ENCODE data around the gene ADCY2.

- TF ChIP-seq SNAI2 (CRISPR knock-in tag; IDR thresholded peaks at IDR 0.05) (no peak), TCF4 (CRISPR knock-in tag; IDR thresholded peaks at IDR 0.05; ENCODE audit: borderline replicate concordance) (no peak), CREB5 (CRISPR knock-in tag; IDR thresholded peaks at IDR 0.05; ENCODE audit: low read depth) (no peak), TOX (CRISPR knock-in tag; IDR thresholded peaks at IDR 0.05; ENCODE audit: borderline replicate concordance) (no peak), PATZ1 (CRISPR knock-in tag; IDR thresholded peaks at IDR 0.05; ENCODE audit: borderline replicate concordance) (no peak), PPARA (CRISPR knock-in tag; IDR thresholded peaks at IDR 0.05; ENCODE audit: borderline replicate concordance) (no peak), ARNTL (CRISPR knock-in tag; IDR thresholded peaks at IDR 0.05; ENCODE audit: borderline replicate concordance, low read depth) (no peak), ZNF70 (CRISPR knock-in tag; IDR thresholded peaks at IDR 0.05) (no peak), ZFP30 (CRISPR knock-in tag; IDR thresholded peaks at IDR 0.05) (no peak), CSDC2 (CRISPR knock-in tag; IDR thresholded peaks at IDR 0.05) (no peak), BACH2 (CRISPR knock-in tag; IDR thresholded peaks at IDR 0.05; ENCODE audit: borderline replicate concordance) (no peak), POU6F1 (CRISPR knock-in tag; IDR thresholded peaks at IDR 0.05; ENCODE audit: borderline replicate concordance, low read depth) (no peak), TSHZ2 (CRISPR knock-in tag; IDR thresholded peaks at IDR 0.05) (no peak)
Measured at GRCh38 chr5:7500256-7500655, 104.3 kb downstream of the ADCY2 start.

Measured in SK-N-SH treated with all-trans-retinoic acid at 6 μM for 48 hours (cell line).